NCI-H2107 treated with DMSO at 0.1 percent for 48 hours (cell line): ENCODE measurements around the gene CIDEA.

Source experiments
- DNase-seq: peaks from one replicate; lab custom pipeline; 2025; ENCODE audit not compliant: unreplicated experiment; lab: John Stamatoyannopoulos, UW

CIDEA gene

DNA sequence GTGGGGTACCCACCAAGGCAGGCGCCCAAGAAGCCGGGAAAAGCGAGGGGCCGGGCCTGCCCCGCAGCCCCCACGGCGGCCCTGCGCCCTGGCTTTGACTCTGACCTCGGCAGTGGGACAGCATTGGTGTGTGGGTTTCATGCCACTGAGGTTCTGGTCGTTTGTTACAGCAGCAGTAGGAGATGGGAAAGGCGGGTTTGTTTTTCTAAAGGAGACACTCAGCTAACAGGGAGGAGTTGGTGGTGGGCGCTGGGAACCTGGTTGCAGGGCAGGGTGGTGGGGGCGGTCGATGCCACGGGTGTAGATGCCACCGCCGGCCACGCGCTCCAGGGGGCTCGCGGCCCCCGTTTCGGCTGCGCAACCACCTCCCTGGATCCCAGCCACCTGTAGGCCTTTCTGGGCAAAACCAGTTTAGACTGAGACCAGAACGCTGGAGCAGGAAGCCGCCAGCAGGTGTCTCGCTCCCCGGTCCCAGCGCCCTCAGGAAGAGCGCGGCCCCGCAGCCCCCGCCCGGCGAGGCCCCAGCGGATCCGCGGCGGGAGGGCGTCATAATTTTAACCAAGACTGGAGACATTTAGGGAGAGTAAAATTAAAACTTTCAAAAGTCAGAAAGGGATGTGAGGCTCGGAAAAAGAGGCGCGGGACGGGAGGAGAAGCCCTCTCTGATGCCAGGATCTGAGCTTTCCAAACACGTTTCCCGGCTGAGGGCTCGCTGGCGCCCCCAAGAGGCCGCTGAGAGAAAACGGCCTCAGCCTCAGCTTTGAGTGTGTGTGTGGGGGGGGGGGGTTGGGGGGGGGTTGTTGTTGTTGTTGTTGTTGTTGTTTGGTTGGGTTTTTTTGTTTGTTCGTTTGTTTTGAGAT is 17.4 kb downstream of the CIDEA start:
- no peak for DNase-seq

DNA sequence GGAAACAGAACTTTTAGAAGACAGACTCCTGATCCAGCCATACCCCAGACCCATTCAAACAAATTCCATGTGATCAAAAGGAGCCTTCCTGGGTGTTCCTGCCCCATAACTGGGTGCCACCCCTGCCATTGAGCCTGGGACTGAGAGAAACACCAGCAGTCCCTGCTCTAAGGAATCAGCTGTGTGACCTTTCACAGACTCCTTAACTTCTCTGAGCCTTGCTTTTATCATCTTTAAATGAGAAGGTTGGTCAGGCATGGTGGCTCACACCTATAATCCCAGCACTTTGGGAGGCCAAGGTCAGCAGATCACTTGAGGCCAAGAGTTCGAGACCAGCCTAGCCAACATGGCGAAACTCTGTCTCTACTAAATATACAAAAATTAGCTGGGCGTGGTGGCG is 20.6 kb downstream of the CIDEA start:
- DNase-seq = no peak

DNA sequence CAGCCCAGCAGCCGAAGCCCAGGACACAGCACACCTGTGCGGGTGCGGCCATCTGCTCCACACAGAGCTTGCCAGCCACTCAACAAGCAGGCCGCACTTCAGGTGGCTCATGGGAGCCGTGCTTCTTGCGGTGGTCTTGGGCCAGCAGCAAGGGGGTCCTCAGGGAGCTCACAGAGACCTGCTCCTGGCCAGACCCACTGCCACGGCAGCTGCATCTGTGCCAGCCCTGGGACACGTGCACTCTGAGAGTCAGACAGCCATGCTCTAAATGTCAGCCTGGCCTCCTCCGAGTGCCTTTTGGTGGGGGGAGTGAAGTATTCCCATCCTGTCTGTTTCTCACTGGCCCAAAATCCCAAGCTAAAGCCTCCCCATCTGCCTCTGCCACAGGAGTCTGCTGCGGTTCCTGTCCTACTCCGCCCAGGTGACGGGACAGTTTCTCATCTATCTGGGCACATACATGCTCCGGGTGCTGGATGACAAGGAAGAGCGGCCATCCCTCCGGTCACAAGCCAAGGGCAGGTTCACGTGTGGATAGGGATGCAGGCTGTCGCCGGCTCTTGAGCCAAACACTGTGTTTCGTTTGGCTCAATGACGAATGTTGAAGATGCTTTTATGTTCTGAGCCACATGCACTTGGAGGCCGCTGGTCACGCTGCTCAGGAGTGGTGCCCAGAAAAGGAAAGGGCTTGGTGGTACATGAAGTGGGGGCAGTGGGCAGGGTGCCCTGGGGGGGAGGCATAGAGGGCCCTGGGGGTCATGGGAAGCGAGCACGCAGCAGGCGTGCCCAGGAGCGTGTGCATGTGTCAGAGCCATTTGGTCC is 22.8 kb downstream of the CIDEA start:
- no peak for DNase-seq

DNA sequence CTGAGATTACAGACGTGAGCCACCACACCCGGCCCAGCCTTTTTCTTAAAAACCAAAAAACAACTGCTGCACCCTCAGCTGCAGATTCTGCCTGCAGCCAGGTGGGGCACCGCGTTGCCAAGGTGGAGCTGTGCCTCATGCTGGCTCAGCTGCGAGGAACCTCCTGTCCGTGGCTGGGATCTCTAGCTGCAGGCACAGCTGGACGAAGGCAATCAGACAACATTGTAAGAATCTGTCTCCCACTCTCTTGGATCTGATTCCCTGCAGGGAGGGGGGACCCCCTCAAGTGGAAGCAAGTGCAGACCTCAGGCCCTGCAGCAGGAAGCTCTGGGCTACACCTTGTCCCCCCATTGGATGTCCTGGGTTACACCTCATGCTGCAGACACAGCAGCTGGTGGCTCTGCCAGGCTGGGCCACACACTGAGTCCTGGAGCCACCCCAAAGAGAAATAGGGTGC is 24.1 kb downstream of the CIDEA start:
- DNase-seq = no peak

DNA sequence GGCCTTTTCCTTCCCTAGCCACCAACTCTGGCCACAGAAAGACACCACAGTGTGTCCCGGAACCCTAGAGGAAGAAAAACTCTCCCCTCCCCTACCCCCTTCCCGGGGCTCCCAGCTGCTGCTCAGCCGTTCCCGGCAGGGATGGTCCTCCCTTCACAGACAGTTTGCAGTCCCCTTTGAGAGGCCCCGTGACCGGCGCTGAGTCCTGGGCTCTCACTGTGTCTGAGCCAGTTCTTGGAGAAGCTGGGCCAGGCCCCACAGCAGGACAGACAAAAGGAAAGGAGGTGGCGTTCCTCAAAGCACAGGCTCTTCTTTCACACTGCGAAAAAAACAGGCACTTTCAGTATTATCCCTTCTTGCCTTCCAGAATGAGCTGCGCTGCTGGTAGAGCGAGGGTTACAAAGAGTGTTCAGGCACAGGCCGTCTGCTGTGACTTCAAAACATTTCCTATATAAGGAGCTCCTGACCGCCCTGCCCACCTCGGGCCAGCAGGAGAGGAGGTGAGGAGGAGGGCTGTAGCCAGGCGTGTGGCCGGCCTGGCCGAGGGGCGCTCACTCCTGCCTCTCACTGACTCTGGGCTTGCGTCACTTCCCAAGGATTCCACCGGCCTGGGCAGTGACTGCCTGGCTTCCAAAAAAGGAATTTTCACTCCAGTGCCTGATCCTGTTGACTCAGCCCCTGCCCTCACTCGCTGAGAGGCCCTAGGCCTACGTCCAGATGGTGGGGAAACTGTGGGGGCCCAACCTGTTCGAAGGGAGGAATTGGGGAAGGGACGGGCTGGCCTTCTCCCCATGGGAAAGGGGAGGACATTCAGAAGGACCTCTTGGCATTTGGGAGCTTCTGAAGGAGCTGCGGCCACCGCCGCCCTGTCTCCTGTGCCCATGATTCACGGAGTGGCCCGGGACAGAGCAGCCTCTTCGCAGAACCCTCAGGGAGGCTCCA is 24.9 kb downstream of the CIDEA start:
- no peak for DNase-seq

DNA sequence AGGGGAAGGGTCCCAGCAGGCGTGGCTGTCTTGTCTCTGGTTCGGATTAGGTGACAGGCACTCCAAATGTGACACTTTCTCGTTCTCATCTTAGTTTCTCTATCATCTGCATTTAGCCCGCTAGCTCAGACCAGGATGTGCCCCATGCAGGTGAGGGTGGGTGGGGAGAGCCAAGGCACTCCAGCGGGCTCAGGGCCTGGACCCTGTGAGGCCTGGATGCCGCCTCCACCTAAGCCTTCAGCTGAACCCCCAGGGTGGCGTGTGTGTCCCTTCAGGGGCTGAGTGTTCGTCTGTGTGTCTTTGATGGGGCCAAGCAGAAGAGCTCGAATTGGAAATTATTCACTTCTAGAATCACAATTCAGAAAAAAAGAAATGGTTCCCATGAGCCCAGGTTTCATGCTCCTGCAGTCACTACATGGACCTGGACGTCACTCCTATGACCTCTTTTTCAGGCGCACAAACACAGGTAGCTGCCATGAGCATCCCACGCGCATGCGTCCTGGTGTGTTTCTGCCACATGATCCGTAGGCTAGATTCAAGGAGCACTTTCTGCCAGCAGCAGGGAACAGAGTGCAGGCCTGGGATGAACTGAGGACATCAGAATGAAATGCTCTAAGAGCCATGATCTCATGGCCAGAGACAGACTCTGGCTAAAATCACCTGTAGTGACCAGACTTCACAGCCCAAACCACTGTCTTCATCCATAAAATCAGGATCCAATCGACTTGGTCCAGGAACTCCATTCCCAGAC is 25.8 kb downstream of the CIDEA start:
- DNase-seq = no peak

DNA sequence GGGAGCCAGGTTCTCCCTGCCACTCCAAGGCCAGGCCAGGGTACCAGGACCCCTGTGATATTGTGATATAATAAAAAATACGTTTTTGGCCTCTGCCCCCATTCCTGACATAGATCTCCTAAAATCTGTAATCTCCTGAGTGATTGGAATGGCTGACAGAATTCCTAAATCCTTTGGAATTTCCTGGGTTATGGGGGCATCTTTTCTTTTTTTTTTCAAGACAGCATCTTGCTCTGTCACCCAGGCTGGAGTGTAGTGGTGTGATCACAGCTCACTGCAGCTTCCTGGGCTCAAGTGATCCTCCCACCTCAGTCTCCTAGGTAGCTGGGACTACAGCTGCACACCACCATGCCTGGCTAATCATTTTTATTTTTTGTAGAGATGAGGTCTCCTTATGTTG is 27.7 kb downstream of the CIDEA start:
- no peak for DNase-seq

DNA sequence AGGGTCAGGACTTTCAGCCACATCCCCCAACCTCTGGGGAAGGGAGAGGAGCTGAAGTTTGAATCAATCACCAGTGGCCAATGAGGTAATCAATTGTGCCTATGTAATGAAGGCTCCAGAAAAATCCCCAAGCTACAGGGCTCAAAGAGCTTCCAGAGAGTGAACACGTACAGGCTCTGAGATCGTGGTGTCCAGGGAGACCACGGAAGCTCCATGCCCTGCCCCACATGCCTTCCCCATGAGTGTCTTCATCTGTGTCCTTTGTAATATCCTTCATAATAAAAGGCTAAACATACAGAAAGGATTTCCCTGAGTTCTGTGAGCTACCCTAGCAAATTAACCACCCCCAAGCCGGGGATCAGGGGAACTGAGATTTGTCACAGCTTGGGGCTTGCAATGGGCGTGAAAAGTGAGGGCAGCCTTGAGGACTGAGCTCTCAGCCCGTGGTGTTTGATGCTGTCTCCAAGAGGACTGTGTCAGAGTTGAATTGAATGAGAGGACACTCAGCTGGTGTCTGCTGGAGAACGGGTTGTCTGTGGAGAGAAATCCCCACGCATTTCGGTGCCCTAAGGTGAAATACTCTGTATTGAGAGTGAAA is 28.4 kb downstream of the CIDEA start:
- DNase-seq = no peak

DNA sequence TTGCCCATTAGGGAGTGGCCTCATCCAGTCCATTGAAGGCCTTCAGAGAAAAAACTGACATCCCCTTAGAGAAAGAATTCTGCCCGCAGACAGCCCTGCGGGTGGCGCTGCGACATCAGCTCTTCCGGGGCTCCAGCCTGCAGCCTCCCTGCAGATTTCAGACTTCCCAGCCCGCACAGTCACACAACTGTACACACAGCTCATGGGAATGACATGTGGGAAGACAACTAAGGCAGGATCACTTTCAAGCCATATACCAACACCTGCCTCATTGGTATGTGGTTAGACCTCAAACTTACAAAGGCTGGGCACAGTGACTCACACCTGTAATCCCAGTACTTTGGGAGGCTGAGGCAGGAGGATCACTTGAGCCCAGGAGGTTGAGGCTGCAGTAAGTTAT is 29.1 kb downstream of the CIDEA start:
- no peak for DNase-seq

DNA sequence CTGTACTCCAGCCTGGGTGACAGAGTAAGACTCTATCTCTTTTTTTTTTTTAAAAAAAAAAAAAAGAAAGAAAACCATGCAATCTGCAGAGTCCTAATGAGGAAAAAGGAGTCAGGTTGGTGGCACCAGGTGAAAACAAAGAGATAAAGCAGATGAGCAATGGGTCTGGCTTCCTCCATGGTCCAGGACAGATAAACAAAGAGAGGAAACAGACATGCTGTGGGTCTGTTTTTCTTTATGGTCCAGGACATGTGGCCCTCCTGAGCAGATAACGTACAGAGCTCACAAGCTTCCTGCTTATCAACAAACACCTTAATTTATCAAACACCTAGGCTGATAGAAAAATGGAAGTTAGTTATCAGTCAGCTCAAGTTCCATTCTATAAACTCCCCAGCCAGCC is 29.5 kb downstream of the CIDEA start:
- no peak for DNase-seq

DNA sequence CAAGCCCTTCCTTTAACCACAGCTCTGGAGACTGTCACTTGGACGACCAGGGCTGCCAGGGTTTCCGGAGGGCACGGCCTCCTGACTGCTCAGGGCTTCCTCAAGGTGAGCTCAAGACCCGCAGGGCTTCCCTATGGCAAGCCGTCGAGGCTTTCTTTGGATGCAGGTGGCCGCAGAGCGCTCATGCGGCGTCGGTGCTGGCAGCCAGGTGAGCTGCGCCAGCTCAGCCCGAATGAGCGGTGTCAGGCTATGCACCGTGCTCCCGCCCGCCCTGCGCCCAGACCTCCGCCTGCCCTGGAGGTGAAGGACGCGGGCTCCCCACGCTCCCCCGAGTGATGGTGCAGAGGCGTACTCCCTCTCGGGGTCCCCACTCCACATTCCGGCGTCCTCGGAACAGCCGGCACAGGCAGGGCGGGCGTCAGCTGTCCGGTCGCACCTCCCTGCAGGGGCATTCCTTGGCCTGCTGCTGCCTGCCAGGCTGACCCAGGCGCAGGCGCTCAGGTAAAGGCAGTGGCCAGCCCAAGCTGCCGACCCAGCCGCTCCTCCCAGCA is 33.0 kb downstream of the CIDEA start:
- DNase-seq = no peak

DNA sequence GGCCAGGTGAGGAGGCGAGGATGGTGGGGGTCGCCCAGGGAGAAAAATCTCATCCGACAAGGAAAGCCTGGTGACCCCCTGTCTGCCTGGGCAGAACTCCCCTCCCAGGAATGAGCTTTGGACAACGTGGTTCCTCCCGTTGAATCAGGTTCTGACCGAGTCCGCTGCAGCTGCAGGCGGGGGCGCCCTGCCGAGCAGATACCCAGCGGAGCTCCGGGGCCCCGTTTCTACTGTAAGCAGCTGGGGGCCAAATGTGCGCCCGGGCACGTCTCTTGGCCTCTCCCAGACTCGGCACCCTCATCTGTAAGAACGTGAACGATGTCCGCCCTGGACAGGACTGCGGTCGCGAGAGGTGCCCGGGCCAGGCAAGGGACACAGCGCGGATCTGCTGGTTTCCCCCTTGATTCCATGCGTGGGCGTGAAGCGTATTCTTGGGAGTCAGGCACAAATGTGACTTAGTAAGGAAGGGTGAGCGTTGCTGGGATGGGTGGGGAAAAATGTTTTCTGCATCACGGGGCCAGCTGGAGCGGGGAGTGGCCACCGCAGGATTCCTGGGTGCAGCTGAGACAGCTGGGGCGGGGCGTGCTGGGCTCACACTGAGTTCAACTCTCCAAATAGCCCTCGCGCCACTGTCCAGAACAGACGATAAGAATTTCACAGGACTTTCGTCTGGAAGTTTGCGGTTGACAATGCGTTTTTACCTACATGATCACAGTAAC is 33.7 kb downstream of the CIDEA start:
- no peak for DNase-seq

DNA sequence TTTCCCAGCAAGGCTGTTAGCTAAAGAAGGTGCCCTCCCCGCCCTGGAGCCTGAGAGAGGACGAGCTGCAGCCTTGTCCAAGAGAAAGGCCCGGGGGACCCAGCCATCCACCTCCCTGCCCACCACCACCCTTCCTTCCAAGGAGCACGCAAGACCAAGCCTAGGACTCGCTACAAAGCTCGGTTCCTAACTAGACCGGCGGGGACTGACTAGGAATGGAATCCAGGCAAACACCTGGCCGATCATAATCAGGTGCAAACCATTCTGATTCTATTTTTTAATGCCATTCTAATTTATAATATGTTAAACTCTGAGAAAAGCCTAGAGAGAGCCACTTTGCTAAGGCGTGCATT is 34.2 kb downstream of the CIDEA start:
- no peak for DNase-seq

DNA sequence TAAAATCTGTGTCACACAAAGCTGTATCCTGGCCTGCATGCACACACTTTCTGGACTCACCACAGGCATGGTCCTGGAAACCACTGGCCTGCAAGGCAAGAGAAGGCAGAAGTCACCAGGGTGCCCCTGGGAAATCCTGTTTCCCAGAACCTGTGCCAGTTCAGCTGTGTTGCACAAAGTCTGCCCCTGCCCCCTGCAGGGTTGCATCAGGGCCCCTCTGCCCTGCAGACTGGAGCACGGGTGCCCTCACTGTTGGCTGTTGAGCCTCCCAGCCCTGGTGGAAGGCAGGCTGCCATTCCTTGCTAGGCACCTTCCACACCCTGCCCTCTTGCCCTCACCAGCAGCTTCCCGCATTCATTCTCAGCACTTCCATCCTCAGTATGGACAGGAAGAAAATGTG is 35.9 kb downstream of the CIDEA start:
- DNase-seq = no peak

DNA sequence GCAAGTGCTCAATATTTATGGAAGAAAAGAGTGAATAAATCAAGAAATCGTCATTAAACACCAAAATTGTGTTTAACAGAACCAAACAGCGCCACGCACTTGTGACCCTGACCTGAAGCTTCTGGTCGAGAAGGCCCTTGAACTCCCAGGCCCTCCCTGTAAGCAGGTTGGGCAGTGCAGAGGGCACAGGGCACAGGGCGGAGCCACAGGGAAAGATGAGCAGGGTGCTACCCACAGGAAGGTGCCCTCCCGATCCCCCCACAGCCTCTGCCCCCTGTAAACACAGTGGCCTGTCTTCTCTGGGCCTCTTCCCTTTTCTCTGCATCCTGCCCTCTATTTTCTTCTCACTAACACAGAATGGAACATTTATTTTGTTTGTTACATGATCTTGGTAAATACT is 37.0 kb downstream of the CIDEA start:
- no peak for DNase-seq

DNA sequence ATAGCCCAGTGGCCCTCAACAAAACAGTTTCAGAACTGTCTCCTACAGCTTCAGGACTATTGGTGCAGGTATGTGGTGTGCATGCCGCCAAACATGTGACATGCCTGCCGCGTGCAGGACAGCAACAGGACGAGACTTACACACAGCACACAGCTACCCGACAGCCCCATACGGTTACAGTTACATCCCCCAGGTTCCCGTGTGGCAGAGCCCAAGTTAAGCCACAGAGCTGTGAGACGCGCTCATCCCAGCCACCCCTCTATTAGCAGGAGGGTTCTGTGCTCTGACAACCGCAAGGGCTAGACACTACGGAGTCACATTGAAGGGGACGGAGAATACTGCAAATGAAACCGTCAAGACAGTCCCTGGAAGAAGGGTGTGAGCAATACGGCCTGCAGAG is 37.5 kb downstream of the CIDEA start:
- no peak for DNase-seq

DNA sequence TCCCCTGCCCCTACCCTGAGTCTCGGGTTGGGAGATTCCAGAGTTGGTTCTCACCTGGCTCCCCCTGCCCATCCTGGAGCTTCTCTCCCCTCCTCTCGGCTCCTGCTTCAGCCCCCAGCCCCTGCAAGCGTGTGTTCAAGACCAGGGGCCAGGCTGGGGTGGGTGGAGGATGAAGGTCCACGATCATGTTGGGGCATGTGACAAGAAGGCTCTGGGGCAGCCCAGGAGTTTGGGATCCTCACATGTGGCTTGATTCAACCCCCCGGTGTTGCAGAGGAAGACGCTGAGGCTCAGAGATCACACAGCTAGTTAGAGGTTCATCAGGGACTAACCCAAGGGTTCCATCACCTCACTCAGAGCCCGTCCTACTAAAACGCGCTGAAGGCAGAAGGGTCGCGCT is 39.7 kb downstream of the CIDEA start:
- no peak for DNase-seq

DNA sequence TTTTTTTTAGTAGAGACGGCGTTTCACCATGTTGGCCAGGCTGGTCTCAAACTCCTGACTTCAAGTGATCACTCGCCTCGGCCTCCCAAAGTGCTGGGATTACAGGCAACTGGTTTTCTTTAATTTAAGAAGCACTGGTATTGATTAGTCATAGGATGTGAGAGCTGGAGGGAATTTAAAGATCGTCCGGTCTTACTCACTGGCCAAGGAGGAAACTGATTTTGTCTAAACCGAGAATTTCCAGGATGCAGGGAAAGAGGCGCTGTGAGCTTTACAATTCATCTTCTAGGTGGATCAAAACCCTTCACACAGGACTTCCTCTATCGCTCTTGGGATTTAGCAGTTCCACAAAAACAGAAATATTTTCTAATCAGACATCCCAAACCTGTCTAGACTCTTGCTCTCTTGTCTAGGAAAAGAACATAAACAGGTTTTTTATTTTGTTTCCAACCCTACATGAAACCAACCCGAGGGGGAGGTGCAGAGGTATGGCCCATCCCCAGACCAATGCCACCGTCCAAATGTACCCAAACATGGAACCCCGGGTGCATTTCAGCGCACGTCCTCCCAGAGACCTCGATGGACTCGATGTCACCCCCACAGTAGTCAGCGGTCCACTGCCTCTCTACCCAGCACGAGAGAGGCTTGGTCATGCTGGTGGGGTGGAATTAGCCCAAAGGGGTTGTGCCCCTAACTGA is 41.4 kb downstream of the CIDEA start:
- DNase-seq = no peak

DNA sequence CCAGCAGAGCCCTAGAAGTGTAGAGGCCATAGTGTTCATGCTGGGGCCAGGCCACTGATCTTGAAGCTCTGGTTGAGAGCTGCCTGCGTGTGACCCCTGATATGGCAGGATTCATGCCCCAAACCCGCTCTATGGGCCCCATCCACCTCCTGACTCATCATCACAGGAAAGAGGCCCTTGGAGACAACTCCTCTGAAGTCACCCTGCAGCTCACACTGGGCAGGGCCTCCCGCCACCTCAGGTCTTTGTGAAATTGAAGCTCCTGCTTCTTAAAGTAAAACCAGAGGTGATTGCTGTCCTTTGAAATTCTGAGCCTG is 41.9 kb downstream of the CIDEA start:
- no peak for DNase-seq
